K562 (cell line): ENCODE measurements around the gene GGA2. TPM values are rescaled to one million over a fixed set of nuclear protein-coding genes. Genes with fewer than 3 reads are reported as not detected.

Source experiments
- DNMT1 ChIP-seq: fragments of 450-650 bp; IDR thresholded peaks from 2 replicates; pipeline ENCODE4 v1.6.1; 2016; ENCODE audit warnings: antibody characterized with exemption, mild to moderate bottlenecking
- FOXK1 ChIP-seq: sonication (generic); formaldehyde crosslinking; IDR thresholded peaks from 2 replicates; pipeline ENCODE4 v1.8.0; 2022; ENCODE audit warnings: missing genetic modification reagents, mild to moderate bottlenecking, borderline replicate concordance
- GABPB1 ChIP-seq: sonication (generic); formaldehyde crosslinking; IDR thresholded peaks from 2 replicates; pipeline ENCODE4 v1.8.0; 2022; ENCODE audit warnings: mild to moderate bottlenecking, missing genetic modification reagents
- NELFE ChIP-seq: IDR thresholded peaks from 2 replicates; pipeline ENCODE4 v1.6.1; 2011; ENCODE audit warnings: mild to moderate bottlenecking; ENCODE audit not compliant: insufficient read depth, insufficient read length
- NRF1 ChIP-seq, 2 experiments: fragments of 450-650 bp; IDR thresholded peaks in 1 of 2; conservative IDR thresholded peaks in 1 of 2; 2 replicates each; pipeline ENCODE4 v1.6.1; 2014; ENCODE audit warnings: mild to moderate bottlenecking in 2 of 2
- POLR2G ChIP-seq: fragments of 200-400 bp; formaldehyde crosslinking; IDR thresholded peaks from 2 replicates; pipeline ENCODE4 v1.6.1; 2017; ENCODE audit warnings: low read depth, mild to moderate bottlenecking, antibody characterized with exemption, low read length, moderate library complexity
- RAD21 ChIP-seq, 2 experiments: fragments of 250-450 bp in 1 of 2; fragments of 450-650 bp in 1 of 2; sonication (Bioruptor Pico) in 1 of 2; formaldehyde crosslinking in 1 of 2; IDR thresholded peaks in 1 of 2; conservative IDR thresholded peaks in 1 of 2; 2 replicates each; pipeline versions ENCODE4 v1.4.0 to v1.8.0; 2020 to 2022; ENCODE audit warnings: mild to moderate bottlenecking in 2 of 2, moderate library complexity in 1 of 2
- SREBF1 ChIP-seq: fragments of 150-350 bp; IDR thresholded peaks from 2 replicates; pipeline ENCODE4 v1.6.1; 2014; ENCODE audit warnings: antibody characterized with exemption, low read depth, low read length, borderline replicate concordance
- TARDBP ChIP-seq: fragments of 450-650 bp; IDR thresholded peaks from 2 replicates; pipeline ENCODE4 v1.6.1; 2016
- ZBTB7A ChIP-seq: IDR thresholded peaks from 2 replicates; pipeline ENCODE4 v1.6.1; 2011; ENCODE audit warnings: low read depth, mild to moderate bottlenecking, low read length, moderate library complexity, borderline replicate concordance; ENCODE audit not compliant: control insufficient read depth
- ZNF146 ChIP-seq: IDR thresholded peaks from one replicate; pipeline ENCODE4 v1.6.1; 2018; ENCODE audit warnings: missing compliant biosample characterization; ENCODE audit not compliant: unreplicated experiment
- ZNF224 ChIP-seq: sonication (generic); formaldehyde crosslinking; IDR thresholded peaks from 2 replicates; pipeline ENCODE4 v1.8.0; 2022; ENCODE audit warnings: mild to moderate bottlenecking, missing genetic modification reagents
- ZNF384 ChIP-seq: IDR thresholded peaks from 2 replicates; pipeline ENCODE4 v1.6.1; 2012; ENCODE audit warnings: low read depth, low read length, improper control_type of control experiment
- polyA plus RNA-seq, 8 experiments: library from polyadenylated mRNA; depleted of rRNA in 4 of 8; stranded (reverse) in 5 of 8; unstranded in 3 of 8; fragments of >200 nt; fragmentation: Nextera tagmentation in 2 of 8; fragmentation: Illumina TruSeq in 1 of 8; extraction: Ambion mirVana in 2 of 8; extraction: Trizol in 1 of 8; gene quantifications; 2 replicates each; pipeline versions ENCODE4 v1.2.1 to v1.2.3, GENCODE V29; 2011 to 2014; ENCODE audit warnings: inconsistent platforms in 1 of 8, missing spikeins in 1 of 8
- total RNA-seq, 7 experiments: library from RNA; depleted of rRNA in 6 of 7; stranded (reverse); fragments of >200 nt in 6 of 7; fragmentation: Illumina TruSeq in 2 of 7; extraction: Trizol in 2 of 7; gene quantifications; 2 replicates each; pipeline versions ENCODE4 v1.2.1 to v1.2.3, GENCODE V29; 2011 to 2021; ENCODE audit warnings: low replicate concordance in 1 of 7
- TF ChIP-seq, protein P1 (sequence below), 3 experiments: IDR thresholded peaks in 2 of 3; conservative IDR thresholded peaks in 1 of 3; 2 replicates each; pipeline ENCODE4 v1.5.1; 2011 to 2012; ENCODE audit warnings: low read length in 3 of 3, mild to moderate bottlenecking in 3 of 3, control low read depth in 2 of 3, improper control_type of control experiment in 1 of 3, inconsistent platforms in 1 of 3, low read depth in 1 of 3, mixed read lengths in 1 of 3, moderate library complexity in 1 of 3; ENCODE audit not compliant: insufficient read depth in 2 of 3
- TF ChIP-seq, protein P2 (sequence below): fragments of 450-650 bp; IDR thresholded peaks from 2 replicates; pipeline ENCODE4 v1.6.1; 2016; ENCODE audit warnings: borderline replicate concordance
- TF ChIP-seq, protein P3 (sequence below): fragments of 250-450 bp; sonication (Bioruptor Pico); IDR thresholded peaks from 2 replicates; pipeline ENCODE4 v1.8.0; 2021; ENCODE audit warnings: moderate library complexity, mild to moderate bottlenecking, inconsistent platforms
- TF ChIP-seq, protein P4 (sequence below): fragments of 450-650 bp; formaldehyde crosslinking; IDR thresholded peaks from 2 replicates; pipeline ENCODE4 v1.4.0; 2022; ENCODE audit warnings: missing genetic modification characterization

Gene GGA2
- total and polyA plus RNA-seq, 9 of the 15 experiments (the other 6 are each of a cell fraction or from before 2014, with no cell fraction given), result 11.9 to 133 (median 66.3) TPM

DNA sequence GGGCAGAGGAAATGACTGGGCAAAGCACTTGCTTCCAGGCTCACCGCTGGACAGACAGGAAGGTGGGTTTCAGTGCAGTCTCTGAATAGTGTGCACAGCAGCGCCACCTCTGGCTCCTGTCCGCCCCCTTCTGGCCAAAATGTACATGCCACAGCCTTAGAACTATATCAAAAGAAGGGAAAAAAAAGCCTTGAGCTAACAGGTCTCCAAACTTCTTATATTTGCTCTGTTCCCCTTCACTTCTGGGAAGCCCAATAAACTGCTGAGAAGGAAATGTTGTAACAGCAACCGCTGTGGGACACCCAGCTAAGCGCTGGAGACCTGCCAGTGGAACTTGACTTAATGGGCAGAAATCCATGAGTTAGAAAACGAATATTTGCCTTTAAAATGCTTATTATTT is 74.8 kb downstream of the GGA2 start (continued):
- no peak for TF ChIP-seq NRF1 (conservative IDR thresholded peaks at IDR 0.05 in 1 of 2, IDR thresholded peaks at IDR 0.05 in 1 of 2)
- no peak for TF ChIP-seq TARDBP
- TF ChIP-seq GABPB1, result 0 out of 2 replicates have a peak, but pooled peaks have one; percentile 15
- peak; percentile 26; the same call in 1 of the 2 replicates for TF ChIP-seq ZNF384
- TF ChIP-seq POLR2G, result no peak
- no peak for TF ChIP-seq FOXK1 (CRISPR knock-in tag)
- TF ChIP-seq NELFE, result no peak
- no peak for TF ChIP-seq ZBTB7A
- no peak for TF ChIP-seq ZNF224
- TF ChIP-seq, protein P1, sequence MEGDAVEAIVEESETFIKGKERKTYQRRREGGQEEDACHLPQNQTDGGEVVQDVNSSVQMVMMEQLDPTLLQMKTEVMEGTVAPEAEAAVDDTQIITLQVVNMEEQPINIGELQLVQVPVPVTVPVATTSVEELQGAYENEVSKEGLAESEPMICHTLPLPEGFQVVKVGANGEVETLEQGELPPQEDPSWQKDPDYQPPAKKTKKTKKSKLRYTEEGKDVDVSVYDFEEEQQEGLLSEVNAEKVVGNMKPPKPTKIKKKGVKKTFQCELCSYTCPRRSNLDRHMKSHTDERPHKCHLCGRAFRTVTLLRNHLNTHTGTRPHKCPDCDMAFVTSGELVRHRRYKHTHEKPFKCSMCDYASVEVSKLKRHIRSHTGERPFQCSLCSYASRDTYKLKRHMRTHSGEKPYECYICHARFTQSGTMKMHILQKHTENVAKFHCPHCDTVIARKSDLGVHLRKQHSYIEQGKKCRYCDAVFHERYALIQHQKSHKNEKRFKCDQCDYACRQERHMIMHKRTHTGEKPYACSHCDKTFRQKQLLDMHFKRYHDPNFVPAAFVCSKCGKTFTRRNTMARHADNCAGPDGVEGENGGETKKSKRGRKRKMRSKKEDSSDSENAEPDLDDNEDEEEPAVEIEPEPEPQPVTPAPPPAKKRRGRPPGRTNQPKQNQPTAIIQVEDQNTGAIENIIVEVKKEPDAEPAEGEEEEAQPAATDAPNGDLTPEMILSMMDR (IDR thresholded peaks at IDR 0.05 in 2 of 3, conservative IDR thresholded peaks at IDR 0.05 in 1 of 3; ENCODE audit: insufficient read depth in 2 of 3, low read depth in 1 of 3, low read length in 3 of 3), result peak; percentile 94 to 99 (median 95)
- TF ChIP-seq, protein P2, sequence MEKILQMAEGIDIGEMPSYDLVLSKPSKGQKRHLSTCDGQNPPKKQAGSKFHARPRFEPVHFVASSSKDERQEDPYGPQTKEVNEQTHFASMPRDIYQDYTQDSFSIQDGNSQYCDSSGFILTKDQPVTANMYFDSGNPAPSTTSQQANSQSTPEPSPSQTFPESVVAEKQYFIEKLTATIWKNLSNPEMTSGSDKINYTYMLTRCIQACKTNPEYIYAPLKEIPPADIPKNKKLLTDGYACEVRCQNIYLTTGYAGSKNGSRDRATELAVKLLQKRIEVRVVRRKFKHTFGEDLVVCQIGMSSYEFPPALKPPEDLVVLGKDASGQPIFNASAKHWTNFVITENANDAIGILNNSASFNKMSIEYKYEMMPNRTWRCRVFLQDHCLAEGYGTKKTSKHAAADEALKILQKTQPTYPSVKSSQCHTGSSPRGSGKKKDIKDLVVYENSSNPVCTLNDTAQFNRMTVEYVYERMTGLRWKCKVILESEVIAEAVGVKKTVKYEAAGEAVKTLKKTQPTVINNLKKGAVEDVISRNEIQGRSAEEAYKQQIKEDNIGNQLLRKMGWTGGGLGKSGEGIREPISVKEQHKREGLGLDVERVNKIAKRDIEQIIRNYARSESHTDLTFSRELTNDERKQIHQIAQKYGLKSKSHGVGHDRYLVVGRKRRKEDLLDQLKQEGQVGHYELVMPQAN, result no peak
- no peak for TF ChIP-seq DNMT1
- TF ChIP-seq, protein P3, sequence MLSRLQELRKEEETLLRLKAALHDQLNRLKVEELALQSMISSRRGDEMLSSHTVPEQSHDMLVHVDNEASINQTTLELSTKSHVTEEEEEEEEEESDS, result no peak
- TF ChIP-seq, protein P4, sequence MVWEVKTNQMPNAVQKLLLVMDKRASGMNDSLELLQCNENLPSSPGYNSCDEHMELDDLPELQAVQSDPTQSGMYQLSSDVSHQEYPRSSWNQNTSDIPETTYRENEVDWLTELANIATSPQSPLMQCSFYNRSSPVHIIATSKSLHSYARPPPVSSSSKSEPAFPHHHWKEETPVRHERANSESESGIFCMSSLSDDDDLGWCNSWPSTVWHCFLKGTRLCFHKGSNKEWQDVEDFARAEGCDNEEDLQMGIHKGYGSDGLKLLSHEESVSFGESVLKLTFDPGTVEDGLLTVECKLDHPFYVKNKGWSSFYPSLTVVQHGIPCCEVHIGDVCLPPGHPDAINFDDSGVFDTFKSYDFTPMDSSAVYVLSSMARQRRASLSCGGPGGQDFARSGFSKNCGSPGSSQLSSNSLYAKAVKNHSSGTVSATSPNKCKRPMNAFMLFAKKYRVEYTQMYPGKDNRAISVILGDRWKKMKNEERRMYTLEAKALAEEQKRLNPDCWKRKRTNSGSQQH, result no peak
- peak in 1 of 2 experiments; percentile 58; a peak in 2 of 4 replicates for TF ChIP-seq RAD21 (CRISPR knock-in tag; conservative IDR thresholded peaks at IDR 0.05 in 1 of 2, IDR thresholded peaks at IDR 0.05 in 1 of 2)
- TF ChIP-seq SREBF1, result no peak
- no peak for TF ChIP-seq ZNF146 (CRISPR knock-in tag)
